ENCODE data around the gene PLGLB2.
"Not testable (repeated sequence)": the region's sequence is repeated elsewhere in the genome, so short reads cannot be mapped to it uniquely, and the experiment has no call there.

The PLGLB2 gene

DNA sequence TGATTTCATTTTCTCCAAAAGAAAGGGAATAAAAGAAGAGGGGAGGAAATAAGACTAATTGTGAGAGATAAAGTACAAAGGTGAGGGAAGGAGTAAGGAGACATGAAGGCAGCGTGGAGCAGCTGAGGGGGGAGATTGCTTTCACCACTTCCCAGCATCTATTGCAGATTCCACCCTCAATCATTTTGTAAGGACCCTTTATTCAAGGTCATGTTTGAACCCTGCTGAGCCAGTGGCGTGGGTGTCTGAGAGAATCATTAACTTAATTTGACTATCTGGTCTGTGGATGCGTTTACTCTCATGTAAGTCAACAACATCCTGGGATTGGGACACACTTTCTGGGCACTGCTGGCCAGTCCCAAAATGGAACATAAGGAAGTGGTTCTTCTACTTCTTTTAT, at the start of gene PLGLB2:
Gene PLGLB2, plus strand, starts transcription at position 297 of the 400 bp plus-strand sequence. Its CDS starts 67 bp downstream, at position 364.
- not testable (repeated sequence) for DNase-seq

DNA sequence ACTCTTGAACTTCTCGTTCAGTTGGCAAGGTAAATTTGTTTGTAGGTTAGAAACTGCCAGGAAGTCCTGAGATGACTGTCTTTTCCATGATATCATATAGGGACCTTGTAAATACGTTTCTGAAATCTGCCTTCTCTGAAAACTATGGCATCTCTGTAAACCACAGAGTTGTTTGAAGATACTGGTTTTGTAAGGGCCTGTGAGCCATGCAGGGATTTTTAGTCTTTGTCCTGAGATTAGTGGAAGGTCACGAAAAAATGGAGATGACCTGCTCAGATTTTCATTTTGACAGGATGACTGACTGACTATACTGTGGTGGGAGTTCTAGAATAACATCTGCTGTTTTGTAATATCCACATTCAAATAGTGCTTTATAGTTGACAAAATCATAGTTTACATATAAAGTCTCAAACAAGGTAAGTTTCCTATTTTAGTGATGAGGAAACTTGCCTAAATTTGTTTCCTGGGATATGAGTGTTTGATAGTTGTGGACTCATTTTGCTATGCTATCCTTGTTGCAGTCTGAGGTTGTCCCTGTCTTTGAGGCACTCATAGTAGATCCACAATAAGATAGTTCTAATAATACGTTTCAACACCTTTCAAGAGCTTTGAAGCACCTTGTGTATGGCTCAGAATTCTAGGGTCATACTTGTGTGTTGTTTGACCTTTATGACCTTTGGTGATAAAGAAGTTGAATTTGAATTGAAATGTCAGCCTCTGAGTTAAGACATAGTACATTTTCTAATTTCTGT, 43.1 kb upstream of the PLGLB2 start:
- DNase-seq = not testable (repeated sequence)

- not testable (repeated sequence) for DNase-seq
These were observed 39.5 kb upstream of the PLGLB2 start for GRCh38 chr2:87708368-87708767.

GRCh38 chr2:87727940-87728599, 19.8 kb upstream of the PLGLB2 start:
- not testable (repeated sequence) for DNase-seq

GRCh38 chr2:87740928-87741327, 7.0 kb upstream of the PLGLB2 start:
- DNase-seq = not testable (repeated sequence)

DNA sequence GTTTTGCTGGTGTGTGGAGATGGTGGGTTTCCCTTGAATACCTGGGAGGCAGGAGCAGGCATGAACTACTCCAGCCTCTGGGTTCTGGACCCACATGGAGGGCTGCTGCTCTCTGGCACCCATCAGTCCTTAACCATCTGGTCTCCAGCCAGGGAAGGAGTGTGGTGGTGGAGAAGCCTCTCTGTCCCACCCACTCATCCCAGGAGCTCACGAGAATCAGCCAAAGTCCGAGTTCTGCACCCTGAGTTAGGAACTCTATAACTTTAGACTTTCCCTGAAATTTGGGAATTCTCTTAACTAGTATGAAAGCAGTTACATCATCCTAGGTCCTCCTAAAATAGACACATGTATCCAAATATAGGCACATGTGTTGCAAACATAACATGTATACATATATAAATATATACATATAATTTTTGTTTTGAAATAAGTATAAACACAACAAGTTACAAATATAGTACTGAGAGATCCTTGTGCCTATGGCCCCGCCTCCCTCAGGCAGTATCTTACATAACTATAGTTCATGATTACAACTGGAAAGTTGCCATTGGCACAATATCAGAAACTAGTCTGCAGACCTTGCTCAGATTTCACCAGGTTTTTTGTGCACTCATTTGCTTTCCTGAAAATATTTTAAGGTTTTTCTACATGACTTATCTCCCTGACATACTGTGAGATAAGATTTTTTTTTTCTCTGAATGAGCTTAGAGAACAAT, 5.3 kb upstream of the PLGLB2 start:
- not testable (repeated sequence) for DNase-seq

GRCh38 chr2:87743638-87744037, 4.2 kb upstream of the PLGLB2 start:
- not testable (repeated sequence) for DNase-seq

DNA sequence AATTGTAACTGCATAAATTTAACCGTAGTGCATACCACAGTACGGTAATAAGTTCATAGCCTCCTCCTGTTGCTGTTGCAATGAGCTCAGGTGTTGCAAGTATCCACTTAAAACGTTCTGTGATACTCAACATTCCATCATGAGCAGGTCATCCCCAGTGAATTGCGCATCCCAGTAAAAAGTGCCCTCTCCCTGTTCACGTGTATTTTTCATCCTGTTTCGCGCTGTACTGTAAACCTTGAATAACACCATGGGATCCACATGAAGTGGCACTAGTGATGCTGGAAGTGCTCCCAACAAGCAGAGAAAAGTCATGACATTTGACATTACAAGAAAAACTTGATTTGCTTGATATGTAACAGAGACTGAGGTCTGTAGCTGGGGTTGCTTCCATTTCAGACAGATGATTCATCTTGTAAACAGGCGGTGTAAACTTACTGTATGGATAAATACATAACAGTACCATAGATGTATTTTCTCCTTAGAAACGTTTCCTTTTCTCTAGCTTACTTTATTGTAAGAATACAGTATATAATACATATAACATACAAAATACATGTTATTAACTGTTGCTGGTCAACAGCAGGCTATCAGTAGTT, 2.4 kb upstream of the PLGLB2 start:
- not testable (repeated sequence) for DNase-seq

- not testable (repeated sequence) for DNase-seq
These were observed 637 bp downstream of the PLGLB2 start for GRCh38 chr2:87748524-87748923.

DNA sequence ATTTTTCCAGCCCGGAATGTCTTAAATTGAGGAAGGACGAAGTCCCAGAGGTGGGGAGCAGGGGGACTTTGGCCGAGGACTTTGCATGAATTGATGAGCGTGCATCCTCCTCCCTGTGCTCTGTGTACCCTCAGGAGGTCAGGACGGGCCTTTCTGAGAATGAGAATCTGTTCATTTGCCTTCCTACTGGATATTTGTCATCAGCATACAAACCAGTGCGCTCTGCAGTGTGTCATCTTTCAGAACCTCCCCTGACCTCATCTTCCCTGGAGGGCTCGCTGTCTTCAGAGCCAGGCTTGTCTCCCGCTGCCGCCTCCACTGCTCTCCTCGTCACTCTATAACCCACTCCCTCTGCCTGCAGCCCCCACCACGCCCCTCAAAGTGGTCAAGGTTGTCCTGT, 2.7 kb downstream of the PLGLB2 start:
- not testable (repeated sequence) for DNase-seq

DNA sequence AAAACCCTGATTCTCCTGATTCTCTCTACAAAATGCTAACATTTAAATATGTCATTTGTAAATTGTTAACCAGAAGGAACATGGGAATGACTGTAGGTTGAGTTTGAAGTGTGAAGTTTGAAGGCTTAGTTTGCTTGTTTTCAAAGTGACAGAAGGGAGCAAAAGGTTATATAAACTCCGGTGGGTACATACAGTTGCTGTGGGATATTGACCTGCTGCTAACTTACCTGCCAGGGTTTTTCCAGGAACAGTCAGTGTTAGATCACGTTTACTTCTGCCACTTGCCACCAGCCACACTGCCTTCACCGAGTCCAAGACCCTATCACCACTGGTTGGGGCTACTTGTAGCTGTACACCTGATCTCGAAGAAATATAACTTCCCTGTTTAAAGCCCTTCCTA, 6.9 kb downstream of the PLGLB2 start:
- DNase-seq = not testable (repeated sequence)

Measured in NCI-H2107 (cell line).